Osteocyte (in vitro differentiated cells): ENCODE measurements around the gene HIBCH. TPM values are rescaled to one million over a fixed set of nuclear protein-coding genes. Genes with fewer than 3 reads are reported as not detected.
"Not testable (repeated sequence)": the region's sequence is repeated elsewhere in the genome, so short reads cannot be mapped to it uniquely, and the experiment has no call there.

ENCODE experiments used
- DNase-seq: peaks from one replicate; pipeline ENCODE4 v3.0.0; 2021; ENCODE audit warnings: mixed read lengths; ENCODE audit not compliant: unreplicated experiment; ENCODE audit errors: extremely low spot score
- H3K27ac Mint-ChIP-seq: one replicate; pipeline ENCODE4 v1.8.0; 2021; ENCODE audit warnings: mild to moderate bottlenecking, mixed read lengths; ENCODE audit not compliant: unreplicated experiment
- H3K27me3 Mint-ChIP-seq: one replicate; pipeline ENCODE4 v1.8.0; 2021; ENCODE audit warnings: mixed read lengths; ENCODE audit not compliant: unreplicated experiment
- H3K36me3 Mint-ChIP-seq: one replicate; pipeline ENCODE4 v1.8.0; 2021; ENCODE audit warnings: mixed read lengths; ENCODE audit not compliant: unreplicated experiment
- H3K4me1 Mint-ChIP-seq: one replicate; pipeline ENCODE4 v1.8.0; 2021; ENCODE audit warnings: mixed read lengths; ENCODE audit not compliant: unreplicated experiment
- H3K4me3 Mint-ChIP-seq: one replicate; pipeline ENCODE4 v1.8.0; 2021; ENCODE audit warnings: mild to moderate bottlenecking, moderate library complexity, mixed read lengths; ENCODE audit not compliant: unreplicated experiment
- H3K9me3 Mint-ChIP-seq: one replicate; pipeline ENCODE4 v1.8.0; 2021; ENCODE audit warnings: mixed read lengths; ENCODE audit not compliant: unreplicated experiment
- CTCF ChIP-seq: fragments of 200-600 bp; sonication (generic); IDR thresholded peaks from 2 replicates; pipeline ENCODE4 v1.5.0; 2021; ENCODE audit warnings: antibody characterized with exemption, mild to moderate bottlenecking, moderate library complexity
- total RNA-seq: library from RNA; stranded (reverse); gene quantifications from 2 replicates; pipeline ENCODE4 v1.2.1, GENCODE V29; 2021

HIBCH gene
- total RNA-seq, 1 donor from 2014 or later: 28.4 TPM

- DNase-seq: no peak
- H3K4me3 Mint-ChIP-seq: no peak overlapping the region
- no peaks in the 10 kb centered on the region for H3K27me3 Mint-ChIP-seq
- no peak overlapping the region for H3K27ac Mint-ChIP-seq
- no peak for TF ChIP-seq CTCF
- H3K4me1 Mint-ChIP-seq: no peaks in the 10 kb centered on the region
- H3K9me3 Mint-ChIP-seq: peaks cover 8% of the 10 kb centered on the region
- H3K36me3 Mint-ChIP-seq: peaks cover 35% of the 10 kb centered on the region
Observed at GRCh38 chr2:190301032-190301431, 18.6 kb downstream of the HIBCH start.

- not testable (repeated sequence) for H3K4me1 Mint-ChIP-seq, H3K9me3 Mint-ChIP-seq, H3K27me3 Mint-ChIP-seq, DNase-seq, H3K4me3 Mint-ChIP-seq, H3K27ac Mint-ChIP-seq
- H3K36me3 Mint-ChIP-seq: peaks cover 42% of the 10 kb centered on the region
Observed at GRCh38 chr2:190297880-190298279, 21.7 kb downstream of the HIBCH start.

- no peaks in the 10 kb centered on the region for H3K9me3 Mint-ChIP-seq
- peaks cover 34% of the 10 kb centered on the region for H3K36me3 Mint-ChIP-seq
- no peak overlapping the region for H3K27ac Mint-ChIP-seq
- H3K4me1 Mint-ChIP-seq: peaks cover 3% of the 10 kb centered on the region
- H3K27me3 Mint-ChIP-seq: no peaks in the 10 kb centered on the region
- no peak for TF ChIP-seq CTCF
- no peak for DNase-seq
- H3K4me3 Mint-ChIP-seq: no peak overlapping the region
Observed at GRCh38 chr2:190283783-190284182, 35.8 kb downstream of the HIBCH start.

- no peak for TF ChIP-seq CTCF
- no peak for DNase-seq
- H3K4me3 Mint-ChIP-seq: no peak overlapping the region
- no peaks in the 10 kb centered on the region for H3K27me3 Mint-ChIP-seq
- H3K9me3 Mint-ChIP-seq: no peaks in the 10 kb centered on the region
- peaks cover 3% of the 10 kb centered on the region for H3K4me1 Mint-ChIP-seq
- H3K36me3 Mint-ChIP-seq: peaks cover 28% of the 10 kb centered on the region
- no peak overlapping the region for H3K27ac Mint-ChIP-seq
Observed at GRCh38 chr2:190280565-190281350, 38.9 kb downstream of the HIBCH start.

GRCh38 chr2:190279256-190280134, 40.1 kb downstream of the HIBCH start:
- H3K4me1 Mint-ChIP-seq, H3K27me3 Mint-ChIP-seq, H3K9me3 Mint-ChIP-seq, H3K4me3 Mint-ChIP-seq, DNase-seq, H3K27ac Mint-ChIP-seq: not testable (repeated sequence)
- peaks cover 33% of the 10 kb centered on the region for H3K36me3 Mint-ChIP-seq
